NCI-H2107 treated with DMSO at 0.1 percent for 48 hours (cell line): Measurements from ENCODE around the gene OR9G1.
"Not testable (repeated sequence)": the region's sequence is repeated elsewhere in the genome, so short reads cannot be mapped to it uniquely, and the experiment has no call there.

Experiments
- DNase-seq: peaks from one replicate; lab custom pipeline; 2025; ENCODE audit not compliant: unreplicated experiment; lab: John Stamatoyannopoulos, UW

OR9G1 gene

GRCh38 chr11:56698795-56699194 is at the start of gene OR9G1:
TSS of gene OR9G1 (plus strand) at chr11:56699095. CDS start at chr11:56700388, 1,293 bp downstream.
- no peak for DNase-seq

GRCh38 chr11:56659755-56660154 is 39.1 kb upstream of the OR9G1 start:
- DNase-seq, result no peak

GRCh38 chr11:56663386-56663785 is 35.5 kb upstream of the OR9G1 start, which contains the start of gene OR5AR1:
TSS of gene OR5AR1 (plus strand) at chr11:56663686. CDS start at chr11:56663686, 0 bp downstream.
- DNase-seq, result no peak

- DNase-seq, result no peak
Measured at GRCh38 chr11:56670984-56671383, 27.9 kb upstream of the OR9G1 start.

DNA sequence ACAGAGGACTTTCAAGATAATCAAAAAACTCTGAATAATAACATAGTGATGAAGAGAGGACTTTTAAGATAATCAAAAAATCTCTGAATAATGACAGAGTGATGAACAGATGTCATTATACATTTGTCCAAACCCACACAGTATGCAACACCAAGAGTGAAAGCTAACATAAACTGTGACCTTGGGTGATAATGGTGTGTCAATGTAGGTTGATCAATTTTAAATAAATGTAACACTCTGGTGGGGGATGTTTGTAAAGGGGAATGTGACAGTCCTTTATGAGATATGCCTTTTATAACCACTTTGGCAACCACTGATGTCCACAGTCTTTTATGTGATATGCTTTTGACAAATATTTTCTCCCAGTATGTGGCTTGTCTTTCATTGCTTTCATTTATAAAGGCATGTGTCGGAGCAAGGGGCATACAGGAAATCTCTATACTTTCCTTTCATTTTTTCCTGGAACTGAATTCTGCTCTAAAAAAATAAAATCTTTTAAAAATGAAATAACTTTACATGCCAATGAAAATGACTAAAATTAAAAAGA is 10.3 kb upstream of the OR9G1 start:
- DNase-seq, result no peak

GRCh38 chr11:56691179-56691578 is 7.7 kb upstream of the OR9G1 start:
- DNase-seq, result not testable (repeated sequence)

DNA sequence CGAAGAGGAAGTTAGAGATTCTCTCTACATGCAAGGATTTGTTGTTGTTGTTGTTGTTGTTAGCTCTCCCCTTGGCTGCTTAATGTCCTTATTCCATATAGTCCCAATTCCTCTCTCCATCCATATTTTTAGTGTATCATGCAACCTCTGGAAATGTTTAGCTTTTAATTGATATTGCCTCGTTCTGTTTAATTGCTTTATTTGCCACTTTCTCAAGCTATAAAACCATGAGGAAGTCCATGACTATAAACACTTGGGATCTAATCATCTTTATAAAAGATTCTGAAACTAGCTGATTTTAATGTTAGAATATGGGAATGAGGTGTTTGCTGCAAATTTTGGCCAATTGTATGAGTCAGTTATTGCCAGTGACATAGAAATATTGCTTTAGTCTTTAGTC is 5.5 kb upstream of the OR9G1 start:
- no peak for DNase-seq

- DNase-seq, result no peak
Measured at GRCh38 chr11:56700242-56700913, 1.5 kb downstream of the OR9G1 start.

DNA sequence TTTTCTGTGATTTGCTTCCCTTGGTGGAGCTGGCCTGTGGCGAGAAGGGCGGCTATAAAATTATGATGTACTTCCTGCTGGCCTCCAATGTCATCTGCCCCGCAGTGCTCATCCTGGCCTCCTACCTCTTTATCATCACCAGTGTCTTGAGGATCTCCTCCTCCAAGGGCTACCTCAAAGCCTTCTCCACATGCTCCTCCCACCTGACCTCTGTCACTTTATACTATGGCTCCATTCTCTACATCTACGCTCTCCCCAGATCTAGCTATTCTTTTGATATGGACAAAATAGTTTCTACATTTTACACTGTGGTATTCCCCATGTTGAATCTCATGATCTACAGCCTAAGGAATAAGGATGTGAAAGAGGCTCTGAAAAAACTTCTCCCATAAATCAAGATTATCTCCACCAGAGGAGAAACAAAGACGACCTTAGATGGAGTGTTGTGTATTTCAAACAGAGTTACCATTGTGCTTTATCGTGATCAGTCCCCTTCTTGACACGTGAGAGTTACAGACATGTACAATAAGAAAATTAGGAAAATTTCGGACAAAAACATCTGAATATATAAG is 2.1 kb downstream of the OR9G1 start:
- DNase-seq, result no peak

GRCh38 chr11:56705784-56706396 is 7.0 kb downstream of the OR9G1 start:
- DNase-seq, result no peak

DNA sequence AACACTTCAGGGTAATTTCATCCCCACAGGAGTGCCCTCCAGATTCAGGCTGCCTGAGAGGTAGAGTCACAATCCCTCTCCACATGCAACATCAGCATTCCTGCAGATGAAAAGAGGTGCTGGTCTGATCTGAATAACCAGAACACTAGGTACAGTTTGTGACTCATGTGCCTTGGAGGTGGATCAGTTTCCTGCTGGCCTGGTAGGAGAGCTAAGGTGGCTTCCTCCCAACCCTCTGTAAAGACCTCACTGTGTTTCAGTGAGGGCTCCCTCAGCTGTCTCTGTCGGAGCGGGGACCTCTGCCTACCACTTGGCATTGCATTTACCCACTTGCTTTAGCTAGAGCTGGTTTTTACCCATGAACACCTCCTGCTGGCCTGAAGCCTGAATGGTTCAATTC is 7.6 kb downstream of the OR9G1 start:
- DNase-seq, result no peak

DNA sequence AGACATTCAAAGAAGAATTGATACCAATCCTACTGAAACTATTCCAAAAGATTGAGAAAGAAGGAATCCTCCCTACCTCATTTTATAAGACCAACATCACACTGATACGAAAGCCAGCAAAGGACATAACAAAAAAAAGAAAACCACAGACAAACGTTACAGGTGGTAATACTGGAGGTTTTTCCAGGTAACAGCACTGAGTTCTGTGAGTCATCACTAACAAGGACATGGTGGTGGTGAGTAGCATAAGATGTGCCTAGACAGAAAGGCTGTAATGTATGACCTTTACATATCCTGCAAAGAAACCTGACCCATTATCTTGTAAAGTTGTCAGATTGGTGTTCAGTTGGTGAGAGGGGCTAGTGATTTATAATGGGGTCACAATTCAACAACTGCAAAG is 15.3 kb downstream of the OR9G1 start:
- DNase-seq, result no peak

GRCh38 chr11:56716379-56716854 is 17.5 kb downstream of the OR9G1 start:
- DNase-seq, result no peak

GRCh38 chr11:56720513-56720912 is 21.6 kb downstream of the OR9G1 start:
- no peak for DNase-seq

GRCh38 chr11:56740107-56740506 is 41.2 kb downstream of the OR9G1 start:
- DNase-seq, result no peak

- no peak for DNase-seq
Measured at GRCh38 chr11:56740886-56741285, 42.0 kb downstream of the OR9G1 start.

DNA sequence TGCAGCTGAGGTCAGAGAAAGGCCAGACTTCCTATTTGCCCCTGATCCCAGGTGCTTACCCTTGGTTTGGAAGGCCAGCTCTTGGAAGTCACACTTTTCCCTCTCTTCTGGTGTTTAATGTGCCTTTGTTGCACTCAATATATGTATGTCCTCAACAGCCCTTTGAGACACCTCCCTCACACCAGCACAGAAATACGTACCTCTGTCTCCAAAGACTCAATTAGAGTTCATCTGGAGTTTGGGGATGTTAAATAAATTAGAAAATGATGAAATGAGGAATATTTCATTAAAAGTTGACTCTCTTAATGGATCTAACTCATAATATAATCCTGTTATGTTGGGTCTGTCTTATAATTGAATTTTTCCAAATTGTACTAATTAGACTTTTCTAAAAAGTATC is 49.7 kb downstream of the OR9G1 start, which contains the start of gene OR9G4:
Gene OR9G4 (minus strand): TSS at position 101 of the 400 bp plus-strand sequence. CDS start 4,931 bp downstream, outside the sequence.
- DNase-seq, result no peak

GRCh38 chr11:56750190-56750589 is 51.3 kb downstream of the OR9G1 start:
- no peak for DNase-seq

DNA sequence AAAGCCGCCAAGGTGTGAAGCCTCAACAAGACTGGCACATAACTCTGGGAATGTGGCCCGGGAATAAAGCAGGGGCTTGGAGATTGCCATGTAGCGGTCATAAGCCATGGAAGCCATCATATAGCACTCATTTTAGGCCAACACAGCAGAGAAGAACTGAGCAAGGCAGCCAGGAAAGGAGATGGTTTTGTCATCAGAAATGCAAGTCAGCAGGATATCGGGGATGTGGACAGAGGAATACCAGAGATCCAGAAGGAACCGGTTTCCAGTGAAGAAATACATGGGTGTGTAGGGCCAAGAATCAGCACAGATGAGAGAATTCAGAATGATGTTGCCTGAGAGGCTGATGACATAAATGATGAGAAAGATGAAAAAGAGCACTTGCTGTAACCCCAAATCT is 52.6 kb downstream of the OR9G1 start:
- no peak for DNase-seq
